GM21526 (cell line): ENCODE measurements around the gene PTOV1.

Experiments used
- ATAC-seq: cut with Tn5 transposase; IDR thresholded peaks from one replicate; pipeline ENCODE4 v1.9.1; 2021; ENCODE audit warnings: moderate library complexity; ENCODE audit not compliant: unreplicated experiment, low FRiP score

Gene PTOV1

DNA sequence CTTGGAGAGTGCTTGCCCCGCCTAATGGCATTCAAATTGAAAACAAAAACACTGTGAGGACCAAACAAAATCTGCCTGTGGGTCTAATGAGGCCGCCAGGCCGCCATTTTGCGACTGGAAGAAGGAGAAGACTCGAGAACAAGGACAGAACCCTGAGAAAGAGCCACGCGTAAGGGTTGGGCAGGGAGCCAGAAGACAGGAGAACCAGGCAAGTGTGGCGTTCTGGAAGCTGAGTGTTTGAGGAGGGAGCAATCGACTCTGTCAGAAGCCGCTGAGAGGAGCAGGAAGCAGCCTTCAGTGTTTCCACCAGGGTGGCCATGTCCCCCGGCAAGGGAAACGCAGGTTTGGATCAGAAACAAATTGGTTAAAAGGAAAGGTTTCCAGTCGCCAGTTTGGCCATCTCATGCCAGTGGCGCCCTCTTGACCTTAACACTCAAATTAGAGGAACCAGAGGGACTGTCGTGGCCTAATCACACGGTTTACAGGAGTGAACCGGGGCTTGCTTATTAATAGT is 10.2 kb upstream of the PTOV1 start:
- ATAC-seq, result no peak

DNA sequence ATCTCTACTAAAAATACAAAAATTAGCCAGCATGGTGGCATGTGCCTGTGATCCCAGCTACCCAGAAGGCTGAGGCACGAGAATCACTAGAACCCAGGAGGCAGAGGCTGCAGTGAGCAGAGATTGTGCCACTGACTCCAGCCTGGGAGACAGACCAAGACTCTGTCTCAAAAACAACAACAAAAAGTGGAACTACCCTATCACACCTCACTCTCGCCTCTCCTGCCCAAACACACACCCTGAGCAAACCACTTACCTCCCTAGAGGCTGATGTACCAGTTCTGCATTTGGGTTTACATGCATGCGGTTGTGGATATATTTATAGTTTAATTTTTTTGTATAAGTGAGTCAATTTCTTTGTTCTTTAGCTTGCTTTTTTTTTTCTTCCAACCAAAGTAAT is 7.7 kb upstream of the PTOV1 start:
- no peak for ATAC-seq

DNA sequence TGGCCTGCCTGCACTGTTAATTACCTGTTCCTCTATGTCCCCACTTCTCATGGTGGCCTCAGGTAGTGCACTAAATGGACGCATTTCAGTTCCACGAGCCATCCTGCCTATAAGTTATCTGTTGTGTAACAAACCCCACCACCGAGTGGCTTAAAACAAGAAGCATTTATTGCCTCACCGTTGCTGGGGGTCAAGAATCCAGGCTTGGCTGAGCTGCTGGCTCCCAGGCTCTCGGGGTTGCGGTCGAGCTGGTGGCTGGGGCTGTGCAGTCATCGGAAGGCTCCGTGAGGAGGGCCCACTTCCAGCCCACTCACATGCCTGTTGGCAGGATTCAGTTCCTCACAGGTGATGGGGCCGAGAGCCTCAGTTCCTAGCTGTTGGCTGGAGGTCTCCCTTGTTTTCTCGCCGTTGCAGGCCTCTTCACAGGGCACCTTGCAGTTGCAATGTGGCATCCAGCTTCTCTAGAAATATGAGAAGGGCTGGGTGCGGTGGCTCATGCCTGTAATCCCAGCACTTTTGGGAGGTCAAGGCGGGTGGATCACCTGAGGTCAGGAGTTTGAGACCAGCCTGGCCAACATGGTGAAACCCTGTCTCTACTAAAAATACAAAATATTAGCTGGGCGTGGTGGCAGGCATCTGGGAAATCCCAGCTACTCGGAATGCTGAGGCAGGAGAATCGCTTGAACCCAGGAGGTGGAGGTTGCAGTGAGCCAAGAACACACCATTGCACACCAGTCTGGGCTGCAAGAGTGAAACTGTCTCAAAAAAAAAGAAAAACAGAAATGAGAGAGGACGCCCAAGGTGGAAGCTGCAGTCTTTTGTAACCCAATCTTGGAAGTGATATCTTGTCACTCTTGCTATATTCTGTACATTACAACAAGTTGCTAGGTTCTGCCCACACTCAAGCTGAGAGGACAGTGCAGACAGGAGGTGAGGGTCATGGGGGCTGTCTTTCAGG is 6.5 kb upstream of the PTOV1 start:
- ATAC-seq, result no peak

DNA sequence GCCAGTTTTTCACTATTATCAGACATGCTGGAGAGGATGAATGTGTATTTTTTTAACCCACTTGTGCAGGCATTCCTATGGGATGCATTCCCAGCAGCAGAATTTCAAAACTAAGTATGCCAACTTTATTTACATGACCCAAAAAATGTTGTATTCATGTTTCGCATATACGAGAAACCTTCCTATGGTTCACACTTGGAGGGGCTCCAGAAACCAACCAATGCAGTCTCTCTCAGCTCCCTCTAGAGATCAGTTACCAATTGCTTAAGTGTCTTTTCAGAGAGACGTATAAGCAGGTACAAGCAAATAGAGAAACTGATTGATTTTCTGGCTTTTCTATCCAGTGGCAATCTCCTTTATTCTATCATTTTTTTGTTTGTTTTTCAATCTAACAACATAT is 5.5 kb upstream of the PTOV1 start:
- no peak for ATAC-seq

DNA sequence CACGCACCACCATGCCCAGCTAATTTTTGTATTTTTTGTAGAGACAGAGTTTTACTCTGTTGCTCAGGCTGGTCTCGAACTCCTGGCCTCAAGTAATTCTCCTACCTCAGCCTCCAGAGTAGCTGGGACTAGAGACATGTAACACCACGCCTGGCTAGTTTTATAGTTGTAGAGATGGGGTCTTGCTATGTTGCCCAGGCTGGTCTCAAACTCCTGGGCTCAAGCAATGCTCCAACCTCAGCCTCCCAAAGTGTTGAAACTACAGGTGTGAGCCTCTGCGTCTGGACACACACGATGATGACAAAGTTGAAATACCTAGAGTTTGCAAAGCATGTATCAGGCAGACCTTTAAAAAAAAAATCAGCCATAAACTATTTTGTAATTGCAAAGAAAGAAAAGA is 4.6 kb upstream of the PTOV1 start:
- ATAC-seq, result no peak

DNA sequence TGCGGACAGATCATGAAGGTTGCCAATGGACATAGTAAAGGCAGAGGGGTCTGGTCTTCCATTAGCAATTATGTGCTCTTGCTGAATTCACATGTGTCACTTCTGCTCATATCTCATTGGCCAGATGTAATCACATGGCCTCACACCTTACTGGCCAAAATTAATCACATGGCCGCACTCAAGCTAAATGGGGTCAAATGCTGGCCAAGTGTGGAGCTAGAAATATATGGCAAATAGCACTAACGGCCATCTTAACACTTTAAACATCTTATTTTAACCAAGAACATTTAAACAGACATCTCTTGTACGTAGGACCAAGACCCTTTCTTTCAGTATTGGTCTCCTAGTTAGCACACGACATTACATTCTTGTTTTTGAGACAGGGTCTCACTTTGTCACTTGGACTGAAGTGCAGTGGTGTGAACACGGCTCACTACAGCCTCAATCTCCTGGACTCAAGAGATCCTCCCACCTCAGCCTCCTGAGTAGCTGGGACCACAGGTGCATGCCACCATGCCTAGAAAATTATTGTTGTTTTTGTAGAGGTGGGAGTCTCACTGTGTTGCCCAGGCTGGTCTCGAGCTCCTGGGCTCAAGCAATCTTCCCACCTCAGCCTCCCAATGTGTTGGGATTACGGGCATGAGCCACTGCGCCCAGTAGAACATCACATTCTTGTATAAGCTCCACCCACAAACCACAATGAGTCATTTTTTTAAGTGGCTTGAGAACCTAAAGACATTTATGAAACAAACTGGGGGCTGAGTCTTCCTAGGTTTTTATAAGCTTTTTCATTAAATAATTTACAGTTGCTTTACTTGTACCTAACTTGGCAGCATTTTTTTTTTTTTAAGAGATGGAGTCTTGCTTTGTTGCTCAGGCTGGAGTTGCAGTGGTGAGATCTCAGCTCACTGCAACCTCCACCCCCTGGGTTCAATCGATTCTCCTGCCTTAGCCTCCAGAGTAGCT is 2.9 kb upstream of the PTOV1 start:
- ATAC-seq, result no peak

DNA sequence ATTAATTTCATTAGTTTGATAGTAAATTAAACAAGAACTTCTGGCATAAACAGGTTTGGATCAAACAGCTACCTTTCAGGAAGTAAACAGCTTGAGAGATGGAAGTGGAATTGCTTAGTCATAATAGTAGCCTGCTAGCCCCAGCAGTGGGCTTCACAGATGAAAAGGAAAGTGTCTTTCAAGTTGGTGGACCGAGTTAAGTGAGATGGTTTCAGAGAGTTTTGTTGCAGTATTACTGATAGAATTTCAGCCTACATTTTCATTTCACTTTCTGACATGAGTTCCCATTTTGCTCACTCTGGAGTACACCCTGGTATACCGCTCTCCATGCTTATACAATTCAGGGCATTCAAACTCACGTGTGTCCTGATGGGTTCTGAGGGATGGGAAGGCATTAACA is 2.0 kb upstream of the PTOV1 start:
- no peak for ATAC-seq

DNA sequence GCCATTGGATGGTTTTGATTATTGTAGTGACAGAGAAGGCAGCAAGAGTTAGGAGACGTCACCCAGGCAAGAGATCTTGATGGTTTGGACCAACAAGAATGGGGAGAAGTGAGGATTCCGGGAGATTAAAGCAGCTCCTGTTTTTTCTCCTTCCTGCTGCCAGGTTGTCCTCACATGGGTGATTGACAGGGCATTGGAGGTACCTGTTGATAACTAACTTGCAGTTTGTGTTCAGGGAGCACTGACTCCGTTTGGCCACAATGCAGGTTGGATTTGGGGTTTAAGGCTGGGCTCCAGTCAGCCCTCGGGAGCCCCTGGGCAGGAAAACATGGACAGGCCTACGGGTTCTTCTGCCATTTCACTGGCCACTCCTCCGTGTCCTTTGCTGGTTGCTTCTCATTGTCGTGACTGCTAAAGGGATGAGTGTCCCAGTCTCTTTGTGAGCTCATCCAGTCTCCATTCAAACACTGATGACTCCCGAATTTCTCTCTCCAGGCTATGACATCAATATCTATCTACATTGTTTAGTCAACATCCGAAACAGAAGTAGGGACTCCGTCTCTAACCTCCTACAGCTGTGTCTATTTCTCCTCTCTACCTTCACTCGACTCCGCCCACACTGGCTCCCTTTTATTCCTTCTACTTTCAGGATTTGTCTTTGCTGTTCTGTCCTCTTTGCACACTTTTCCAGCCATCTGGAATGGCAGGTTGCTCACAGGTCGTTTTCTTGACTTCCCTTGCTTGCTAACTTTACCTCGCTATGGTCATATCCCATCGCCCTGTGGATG is 1.3 kb upstream of the PTOV1 start:
- ATAC-seq, result no peak

DNA sequence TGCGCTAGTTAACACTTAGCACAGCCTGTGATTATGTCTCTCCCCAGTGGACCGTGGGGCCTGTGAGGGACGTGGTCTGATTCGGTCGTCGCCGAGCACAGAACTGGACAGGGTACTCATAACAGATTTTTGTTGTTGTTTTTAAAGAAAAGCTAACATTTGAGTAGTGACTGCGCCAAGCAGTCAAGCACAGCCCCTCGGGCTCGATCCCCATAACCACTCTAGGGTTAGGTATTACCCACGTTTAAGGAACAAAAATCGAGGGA is 805 bp upstream of the PTOV1 start:
- ATAC-seq, result no peak

DNA sequence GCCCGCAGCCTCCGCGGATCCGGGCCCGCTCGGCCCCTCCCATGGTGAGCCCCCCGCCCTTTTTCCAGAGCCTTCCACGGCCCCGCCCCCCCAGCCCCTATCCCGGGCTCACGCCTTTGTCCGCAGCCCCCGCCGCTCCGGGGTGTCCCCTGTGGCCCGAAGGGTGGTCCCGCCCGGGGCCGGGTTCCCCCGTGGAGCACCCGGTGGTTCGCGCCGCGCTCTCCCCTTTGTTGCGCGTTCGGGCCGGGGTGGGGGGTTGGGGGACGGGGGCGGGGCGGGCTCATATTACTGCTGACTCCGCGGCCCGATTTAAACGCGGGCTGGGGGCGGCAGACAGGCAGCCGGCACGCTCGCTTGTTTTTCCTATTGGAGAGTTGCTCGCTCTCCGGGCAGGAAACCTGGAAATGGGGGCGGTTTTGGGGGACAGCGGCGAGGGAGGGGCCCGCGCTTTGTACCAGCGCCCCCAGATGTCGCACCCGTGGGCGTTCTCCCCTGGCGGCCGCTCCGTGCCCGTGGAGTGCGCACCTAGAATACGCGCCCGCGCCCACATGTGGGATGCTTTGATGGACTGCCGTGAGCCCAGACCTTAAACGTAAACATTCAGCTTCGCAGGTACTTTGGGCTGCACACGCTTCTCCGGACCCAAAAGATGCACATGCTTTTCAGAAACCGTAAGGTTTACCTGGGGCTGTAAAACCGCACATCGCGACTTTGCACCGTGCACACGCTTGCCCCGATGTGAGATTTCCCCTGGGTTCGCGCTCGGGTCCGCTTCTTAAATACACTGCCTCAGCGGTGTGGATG is 699 bp downstream of the PTOV1 start:
- no peak for ATAC-seq

DNA sequence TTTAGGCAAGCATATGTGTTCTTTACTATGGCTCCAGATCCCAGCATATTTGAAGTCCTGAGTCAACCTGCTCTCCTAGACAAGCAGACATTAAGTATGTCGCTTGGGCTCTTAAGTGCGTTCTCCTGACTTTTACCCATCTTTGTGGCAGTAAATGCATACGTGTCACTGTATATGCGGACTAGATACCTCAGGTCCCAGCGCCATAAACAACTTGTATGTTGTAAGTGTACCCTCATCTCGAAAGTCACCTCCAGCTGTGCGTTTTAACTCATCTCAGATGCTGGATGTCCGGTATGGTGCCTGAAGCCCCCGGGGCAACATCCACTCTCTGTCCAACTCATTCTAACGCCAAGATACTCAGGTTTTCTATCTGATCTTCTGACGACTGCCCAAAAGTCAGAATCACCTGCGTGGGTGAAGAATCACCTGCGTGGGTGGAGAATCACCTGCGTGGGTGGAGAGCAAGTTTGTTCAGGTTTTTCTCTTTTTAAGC is 1.7 kb downstream of the PTOV1 start:
- ATAC-seq, result no peak

DNA sequence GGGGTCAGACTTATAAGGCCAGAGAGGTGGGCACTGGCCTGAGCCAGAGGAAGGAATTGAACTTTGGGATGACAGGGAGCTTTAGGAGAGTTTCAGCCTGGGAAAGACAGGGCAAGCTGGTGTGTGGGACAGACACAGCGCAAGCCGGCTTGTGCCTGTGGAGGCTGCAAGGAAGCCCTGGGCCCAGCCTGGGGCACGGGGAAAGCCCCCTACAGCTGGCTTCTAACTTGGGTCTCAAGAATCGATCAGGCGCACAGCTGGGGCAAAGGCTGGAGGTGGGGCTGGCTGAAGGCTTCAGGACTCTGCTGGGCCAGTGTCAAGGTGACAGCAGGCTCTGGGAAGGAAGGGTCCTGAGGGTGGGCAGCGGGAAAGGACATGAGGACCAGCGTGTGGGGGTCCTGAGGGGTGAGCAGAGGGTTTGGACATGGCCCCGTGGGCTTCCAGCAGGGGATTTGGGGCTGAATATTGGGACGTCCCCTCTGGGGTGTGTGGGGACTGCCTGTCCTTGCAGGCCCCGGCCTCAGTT is 3.0 kb downstream of the PTOV1 start:
- ATAC-seq, result no peak

DNA sequence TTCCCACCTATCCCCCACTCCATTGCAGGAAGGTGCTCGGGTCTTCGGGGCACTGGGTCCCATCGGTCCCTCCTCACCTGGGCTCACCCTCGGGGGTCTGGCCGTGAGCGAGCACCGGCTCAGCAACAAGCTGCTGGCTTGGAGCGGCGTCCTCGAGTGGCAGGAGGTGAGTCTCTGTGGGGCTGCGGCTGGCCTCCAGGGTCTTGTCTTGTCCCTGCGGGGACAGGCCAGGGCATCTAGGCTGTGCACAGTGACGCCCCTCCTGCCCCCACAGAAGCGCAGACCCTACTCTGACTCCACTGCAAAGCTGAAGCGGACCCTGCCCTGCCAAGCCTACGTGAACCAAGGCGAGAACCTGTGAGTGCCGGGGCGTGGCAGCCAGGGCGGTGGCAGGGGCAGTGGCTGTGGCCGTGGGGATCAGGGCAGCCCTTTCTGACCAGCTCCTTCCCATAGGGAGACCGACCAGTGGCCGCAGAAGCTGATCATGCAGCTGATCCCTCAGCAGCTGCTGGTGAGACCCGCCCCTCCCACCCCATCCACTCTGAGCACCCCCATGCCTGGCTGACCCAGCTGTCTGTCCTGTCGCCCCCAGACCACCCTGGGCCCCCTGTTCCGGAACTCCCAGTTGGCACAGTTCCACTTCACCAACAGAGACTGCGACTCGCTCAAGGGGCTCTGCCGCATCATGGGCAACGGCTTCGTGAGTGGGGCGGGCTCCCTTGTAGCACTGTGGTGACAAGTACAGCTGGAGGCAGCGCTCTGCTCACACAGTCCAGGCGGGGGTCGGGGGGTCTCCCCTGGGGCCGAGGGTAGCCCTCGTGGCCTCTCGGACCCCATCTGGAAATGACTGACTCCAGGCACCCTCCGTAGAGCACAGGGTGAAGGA is 3.7 kb downstream of the PTOV1 start:
- ATAC-seq, result no peak

DNA sequence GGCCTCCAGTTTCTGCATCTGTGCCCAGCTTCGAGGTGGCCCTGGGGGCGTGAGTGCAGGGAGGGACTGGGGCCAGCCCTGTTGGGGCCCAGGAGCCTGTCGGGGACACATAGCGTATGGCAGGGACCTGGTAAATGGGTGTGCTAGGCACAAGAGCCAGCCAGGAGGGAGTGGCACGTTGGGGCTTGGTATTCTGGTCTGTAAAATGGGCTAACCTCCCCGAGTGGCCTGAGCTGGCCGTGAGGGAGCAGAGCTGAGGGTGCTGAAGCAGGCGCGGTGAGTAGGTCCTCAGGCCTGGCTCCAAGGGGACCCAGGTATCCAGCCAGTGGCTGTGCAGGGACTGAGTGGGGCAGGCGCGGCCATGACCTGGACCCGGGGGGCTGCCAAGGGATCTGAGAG is 4.3 kb downstream of the PTOV1 start:
- ATAC-seq, result no peak

DNA sequence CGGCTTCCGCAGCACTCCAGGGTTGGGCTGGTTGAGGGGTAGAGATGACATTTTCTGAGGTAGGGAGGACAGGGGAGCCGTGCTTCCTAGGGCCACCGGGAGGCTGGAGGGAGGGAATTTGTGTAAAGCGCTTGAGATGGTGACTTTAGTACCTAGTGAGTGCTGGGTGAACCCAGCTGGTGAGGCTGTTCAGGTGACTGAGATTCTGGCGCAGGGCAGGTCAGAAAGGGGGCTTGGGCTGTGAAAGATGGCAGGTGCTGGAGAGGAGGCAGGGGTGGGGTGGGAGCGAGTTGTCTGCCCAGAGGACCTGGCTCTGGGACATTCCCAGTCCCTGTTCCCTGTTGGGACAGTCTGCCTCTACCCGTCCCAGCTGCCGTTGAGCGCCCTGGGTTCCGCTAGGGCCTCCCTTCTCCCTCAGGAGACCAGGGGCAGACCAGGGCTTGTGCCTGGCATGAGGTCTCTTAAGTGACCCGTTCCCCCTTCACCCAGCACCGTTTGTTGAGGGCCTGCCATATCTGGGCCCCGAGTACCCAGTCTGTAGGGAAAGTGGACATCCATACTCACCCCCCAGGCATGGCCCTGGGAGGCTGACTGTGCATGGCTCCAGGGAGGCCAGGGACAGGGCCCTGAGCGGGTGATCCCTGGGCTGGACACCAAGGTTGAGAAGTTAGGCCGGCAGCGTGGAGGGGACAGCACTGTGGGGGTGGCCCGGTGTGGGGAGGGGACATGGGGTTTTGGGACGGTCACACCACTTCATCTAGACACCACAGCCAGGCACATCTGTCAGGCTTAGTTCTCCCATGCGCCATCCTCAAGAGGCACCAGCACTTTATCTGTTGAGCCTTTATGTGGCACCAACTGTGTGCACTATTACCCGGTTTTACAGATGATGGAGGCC is 5.0 kb downstream of the PTOV1 start:
- ATAC-seq, result no peak

DNA sequence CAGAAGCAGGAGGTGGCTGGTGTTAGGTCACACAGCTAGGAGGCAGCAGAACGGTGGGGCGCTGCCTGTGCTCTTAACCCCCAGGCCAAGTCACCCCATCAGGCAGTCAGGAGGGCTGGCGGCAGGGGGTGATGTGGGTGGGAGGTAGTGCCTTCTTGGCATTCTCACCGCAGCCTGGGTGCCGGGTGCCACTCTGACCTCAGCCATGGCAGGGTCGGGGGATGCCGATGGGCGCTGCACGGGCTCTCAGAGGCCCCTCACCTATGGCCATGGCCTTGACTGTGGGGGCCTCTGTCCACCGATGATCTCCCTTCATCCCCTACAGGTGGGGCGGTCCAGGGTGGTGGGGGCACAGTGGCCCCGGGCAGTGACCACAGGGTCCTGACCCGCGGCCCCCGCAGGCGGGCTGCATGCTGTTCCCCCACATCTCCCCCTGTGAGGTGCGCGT is 5.6 kb downstream of the PTOV1 start:
- no peak for ATAC-seq

DNA sequence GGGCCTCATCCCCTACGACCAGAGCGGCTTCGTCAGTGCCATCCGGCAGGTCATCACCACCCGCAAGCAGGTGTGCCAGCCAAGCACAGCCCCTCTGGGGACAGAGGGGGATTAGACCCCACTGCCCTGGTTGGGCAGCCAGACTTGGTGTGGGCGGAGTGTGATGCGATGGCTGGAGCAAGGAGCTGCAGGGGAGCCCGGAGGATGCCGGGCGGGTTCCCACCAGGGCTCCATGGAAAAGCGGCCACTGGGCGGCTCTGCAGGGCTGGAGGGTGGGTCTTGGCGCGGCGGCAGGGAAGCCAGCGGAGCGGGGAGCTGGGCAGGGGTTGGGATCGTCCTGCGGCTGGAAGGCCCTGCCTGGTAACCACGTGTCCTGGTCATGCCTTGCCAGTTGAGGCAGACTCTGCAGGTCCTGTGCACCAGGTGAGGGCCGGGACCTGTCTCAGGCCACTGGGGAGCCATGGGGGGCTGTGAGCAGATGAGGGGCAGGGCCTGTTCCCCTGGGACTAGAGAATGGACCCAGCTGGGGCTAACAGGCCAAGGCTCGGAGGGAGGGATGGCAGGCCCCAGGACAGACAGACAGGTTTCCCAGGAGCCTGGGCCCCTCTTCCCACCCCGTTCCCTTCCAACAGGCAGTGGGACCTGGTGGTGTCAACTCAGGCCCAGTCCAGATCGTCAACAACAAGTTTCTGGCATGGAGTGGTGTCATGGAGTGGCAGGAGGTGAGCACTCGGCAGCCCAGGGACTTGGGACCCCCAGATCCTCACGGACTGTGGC is 6.3 kb downstream of the PTOV1 start:
- no peak for ATAC-seq
